Mesodermal cell (in vitro differentiated cells): ENCODE data around the gene ACAT2.

Experiments
- H3K27ac ChIP-seq: 2 replicates; pipeline ENCODE4 v1.7.0; 2013; ENCODE audit warnings: mild to moderate bottlenecking, low read depth, low read length, moderate library complexity; ENCODE audit not compliant: severe bottlenecking
- H3K36me3 ChIP-seq: 2 replicates; pipeline ENCODE4 v1.7.1; 2013; ENCODE audit warnings: mild to moderate bottlenecking, low read length, moderate library complexity; ENCODE audit not compliant: control insufficient read depth, insufficient read depth
- H3K4me1 ChIP-seq: one replicate; pipeline ENCODE4 v1.7.1; 2013; ENCODE audit warnings: mild to moderate bottlenecking, low read length; ENCODE audit not compliant: insufficient read depth, control insufficient read depth, poor library complexity, severe bottlenecking
- H3K4me3 ChIP-seq: 2 replicates; pipeline ENCODE4 v1.7.0; 2013; ENCODE audit warnings: low read length, control low read depth, mild to moderate bottlenecking; ENCODE audit not compliant: insufficient read depth, poor library complexity, severe bottlenecking; ENCODE audit errors: extremely low read depth
- H3K9me3 ChIP-seq: 2 replicates; pipeline ENCODE4 v1.7.1; 2013; ENCODE audit warnings: mild to moderate bottlenecking, low read length, moderate library complexity; ENCODE audit not compliant: control insufficient read depth
- WGBS, 2 experiments: methylation state at CpG; one replicate each; pipeline ENCODE4 v1.1.5; 2013; ENCODE audit warnings: missing lambda C conversion rate in 2 of 2; ENCODE audit not compliant: insufficient coverage in 2 of 2; 5-methylcytosine and 5-hydroxymethylcytosine counted together

Gene ACAT2

GRCh38 chr6:159826968-159827647 lies 65.3 kb downstream of the ACAT2 start:
- Histone ChIP-seq H3K27ac (no peak overlapping the region), H3K4me1 (peaks cover 3% of the 10 kb centered on the region)
- 93 to 96% methylated on average over 12 of the region's 16 CpGs for WGBS, 2 experiments

GRCh38 chr6:159828074-159828473 lies 66.2 kb downstream of the ACAT2 start:
- 70 to 88% methylated on average over 3 to 5 of the region's 7 CpGs for WGBS, 2 experiments
- H3K4me1 ChIP-seq: peaks cover 3% of the 10 kb centered on the region

More at GRCh38 chr6:159826968-159827647, 65.3 kb downstream of the ACAT2 start:
- Histone ChIP-seq H3K4me3 (no peak overlapping the region), H3K9me3 (no peaks in the 10 kb centered on the region), H3K36me3 (no peaks in the 10 kb centered on the region)

More at GRCh38 chr6:159828074-159828473, 66.2 kb downstream of the ACAT2 start:
- no peak overlapping the region for H3K27ac ChIP-seq
- H3K4me3 ChIP-seq: no peak overlapping the region
- no peaks in the 10 kb centered on the region for H3K36me3 ChIP-seq
- no peaks in the 10 kb centered on the region for H3K9me3 ChIP-seq
